Endothelial cell (in vitro differentiated cells): ENCODE results near the gene ROBO2. TPM values are rescaled to one million over a fixed set of nuclear protein-coding genes. Genes with fewer than 3 reads are reported as not detected.

Experiments
- DNase-seq: peaks from one replicate; pipeline ENCODE4 v3.0.0; 2021; ENCODE audit warnings: low spot score
- H3K27ac Mint-ChIP-seq: one replicate; pipeline ENCODE4 v1.8.0; 2021; ENCODE audit warnings: mixed read lengths, inconsistent platforms; ENCODE audit not compliant: unreplicated experiment
- H3K27me3 Mint-ChIP-seq: one replicate; pipeline ENCODE4 v1.8.0; 2021; ENCODE audit warnings: mild to moderate bottlenecking, moderate library complexity, mixed read lengths, inconsistent platforms; ENCODE audit not compliant: unreplicated experiment
- H3K36me3 Mint-ChIP-seq: one replicate; pipeline ENCODE4 v1.8.0; 2021; ENCODE audit warnings: mild to moderate bottlenecking, low read depth, mixed read lengths, inconsistent platforms; ENCODE audit not compliant: unreplicated experiment
- H3K4me1 Mint-ChIP-seq: one replicate; pipeline ENCODE4 v1.8.0; 2021; ENCODE audit warnings: mild to moderate bottlenecking, mixed read lengths, inconsistent platforms; ENCODE audit not compliant: unreplicated experiment
- H3K4me3 Mint-ChIP-seq: one replicate; pipeline ENCODE4 v1.8.0; 2021; ENCODE audit warnings: mild to moderate bottlenecking, mixed read lengths, inconsistent platforms; ENCODE audit not compliant: unreplicated experiment
- H3K9me3 Mint-ChIP-seq: one replicate; pipeline ENCODE4 v1.8.0; 2021; ENCODE audit warnings: mixed read lengths, inconsistent platforms; ENCODE audit not compliant: unreplicated experiment
- CTCF ChIP-seq: fragments of 200-600 bp; sonication (generic); IDR thresholded peaks from one replicate; pipeline ENCODE4 v1.5.0; 2021; ENCODE audit warnings: antibody characterized with exemption; ENCODE audit not compliant: unreplicated experiment
- total RNA-seq: library from RNA; stranded (reverse); fragmentation: NEBNext Ultra II Directional; extraction: Animal tissue kit (Norgen Biotek cat#: 25700); gene quantifications from one replicate; pipeline ENCODE4 v1.2.1, GENCODE V29; 2021; ENCODE audit not compliant: unreplicated experiment

The ROBO2 gene
- total RNA-seq, 1 donor from 2014 or later = 2.5 TPM

GRCh38 chr3:77081240-77081661, 41.4 kb downstream of the ROBO2 start:
- no peak overlapping the region for H3K4me3 Mint-ChIP-seq
- no peaks in the 10 kb centered on the region for H3K9me3 Mint-ChIP-seq
- H3K27ac Mint-ChIP-seq = no peak overlapping the region
- H3K4me1 Mint-ChIP-seq = peaks cover 2% of the 10 kb centered on the region
- H3K27me3 Mint-ChIP-seq = no peaks in the 10 kb centered on the region
- DNase-seq = no peak
- H3K36me3 Mint-ChIP-seq = no peaks in the 10 kb centered on the region
- TF ChIP-seq CTCF = no peak

- no peak for DNase-seq
- no peak for TF ChIP-seq CTCF
- Mint-ChIP-seq H3K36me3 (no peaks in the 10 kb centered on the region), H3K4me3 (no peak overlapping the region), H3K4me1 (peaks cover 2% of the 10 kb centered on the region), H3K27me3 (no peaks in the 10 kb centered on the region), H3K9me3 (no peaks in the 10 kb centered on the region), H3K27ac (no peak overlapping the region)
Measured at GRCh38 chr3:77084511-77084910, 44.6 kb downstream of the ROBO2 start.

GRCh38 chr3:77086408-77086807, 46.5 kb downstream of the ROBO2 start:
- no peak for DNase-seq
- H3K27me3 Mint-ChIP-seq = no peaks in the 10 kb centered on the region

GRCh38 chr3:77091809-77092208, 51.9 kb downstream of the ROBO2 start:
- Mint-ChIP-seq H3K36me3 (no peaks in the 10 kb centered on the region), H3K27me3 (peaks cover 2% of the 10 kb centered on the region), H3K4me1 (peaks cover 8% of the 10 kb centered on the region), H3K9me3 (no peaks in the 10 kb centered on the region), H3K4me3 (no peak overlapping the region), H3K27ac (no peak overlapping the region)
- no peak for TF ChIP-seq CTCF
- no peak for DNase-seq

More at GRCh38 chr3:77086408-77086807, 46.5 kb downstream of the ROBO2 start:
- Mint-ChIP-seq H3K4me1 (no peaks in the 10 kb centered on the region), H3K9me3 (no peaks in the 10 kb centered on the region), H3K27ac (no peak overlapping the region), H3K4me3 (no peak overlapping the region), H3K36me3 (no peaks in the 10 kb centered on the region)
- no peak for TF ChIP-seq CTCF

GRCh38 chr3:77093101-77093500, 53.2 kb downstream of the ROBO2 start:
- Mint-ChIP-seq H3K4me1 (peaks cover 8% of the 10 kb centered on the region), H3K27me3 (peaks cover 2% of the 10 kb centered on the region), H3K36me3 (no peaks in the 10 kb centered on the region), H3K4me3 (no peak overlapping the region), H3K9me3 (no peaks in the 10 kb centered on the region), H3K27ac (no peak overlapping the region)
- no peak for DNase-seq
- TF ChIP-seq CTCF = no peak
